Femur (tissue), 1 donor: ENCODE results near the gene VMP1.
"Not testable (repeated sequence)": the region's sequence is repeated elsewhere in the genome, so short reads cannot be mapped to it uniquely, and the experiment has no call there.

ENCODE experiments used
- DNase-seq: peaks from one replicate; pipeline ENCODE4 v3.0.0-alpha.2; 2017

The VMP1 gene

DNA sequence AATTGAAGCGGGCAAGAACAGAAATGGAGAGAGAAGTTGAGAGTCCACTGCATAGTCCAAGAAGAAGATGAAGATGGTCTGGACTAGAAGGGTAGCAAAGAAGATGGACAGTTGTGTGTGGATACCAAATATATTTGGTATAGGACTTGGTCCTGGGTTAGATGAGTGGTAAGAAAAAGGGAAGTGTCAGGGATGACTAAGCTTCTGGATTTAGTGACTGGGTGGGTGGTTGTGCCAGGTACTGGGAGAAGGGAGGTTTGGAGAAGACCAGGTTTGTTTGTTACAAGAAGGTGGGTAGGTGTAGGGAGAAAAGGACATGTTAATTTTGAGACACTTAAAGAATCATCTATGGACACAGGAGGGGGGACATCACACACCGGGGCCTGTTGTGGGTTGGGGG is 5.4 kb downstream of the VMP1 start:
- no peak for DNase-seq

GRCh38 chr17:59714255-59714654 is 6.8 kb downstream of the VMP1 start:
- DNase-seq = no peak

GRCh38 chr17:59716427-59716826 is 9.0 kb downstream of the VMP1 start:
- no peak for DNase-seq

DNA sequence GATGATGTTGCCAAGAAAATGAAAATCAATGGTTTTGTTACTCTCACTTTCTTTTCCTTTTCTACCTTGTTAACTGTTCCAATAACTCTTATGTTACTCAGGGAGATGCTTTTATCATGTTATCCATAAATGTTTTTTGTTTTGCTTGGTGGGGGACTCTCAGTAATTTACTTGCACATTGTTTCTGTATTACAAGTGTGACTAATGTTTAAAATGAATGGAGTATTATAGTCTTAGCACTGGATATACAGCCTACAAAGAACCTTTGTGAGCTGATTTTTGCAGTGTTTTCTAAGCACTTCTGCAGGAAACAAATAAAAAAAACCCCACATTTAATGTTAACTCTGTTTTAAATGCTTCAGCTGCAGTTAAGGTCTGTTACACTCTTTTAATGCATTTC is 12.1 kb downstream of the VMP1 start:
- DNase-seq = no peak

- DNase-seq = no peak
These were observed 15.2 kb downstream of the VMP1 start for GRCh38 chr17:59722623-59723022.

- no peak for DNase-seq
These were observed 15.6 kb downstream of the VMP1 start for GRCh38 chr17:59723041-59723440.

DNA sequence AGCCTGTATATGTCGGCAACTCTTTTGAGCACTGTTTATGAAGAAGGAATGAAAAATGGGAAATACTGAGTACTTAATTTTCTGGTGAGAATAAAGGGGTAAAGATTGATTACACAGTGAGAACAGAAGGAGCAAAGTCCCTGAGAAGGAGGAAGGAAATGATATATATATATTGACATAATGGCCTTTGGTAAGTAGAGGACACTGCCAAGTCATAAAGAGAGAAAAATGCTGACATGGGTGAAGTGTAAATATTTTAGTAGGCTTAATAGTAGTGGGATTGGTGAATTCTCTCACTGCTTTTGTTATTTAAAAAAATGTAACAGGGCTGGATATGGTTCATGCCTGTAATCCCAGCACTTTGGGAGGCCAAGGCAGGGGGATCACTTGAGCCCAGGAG is 16.2 kb downstream of the VMP1 start:
- no peak for DNase-seq

DNA sequence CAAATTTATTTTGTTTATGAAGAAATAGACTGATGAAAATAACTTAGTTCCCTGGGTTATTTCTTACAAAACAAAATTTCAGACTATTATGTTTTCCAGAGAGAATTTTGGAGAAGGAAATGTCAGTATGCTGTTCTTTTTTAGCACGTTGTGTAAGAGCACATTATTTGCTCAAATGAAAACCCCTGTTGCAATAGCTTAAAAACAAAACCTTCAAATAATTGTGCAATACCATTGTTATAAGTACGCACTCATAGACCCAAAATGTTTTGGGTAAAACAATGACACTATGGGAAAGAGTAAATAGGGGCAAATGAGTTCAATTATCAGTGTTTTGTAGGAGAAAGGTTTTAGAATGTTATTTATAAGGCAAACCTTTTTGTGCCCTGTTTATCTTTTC is 18.2 kb downstream of the VMP1 start:
- DNase-seq = no peak

DNA sequence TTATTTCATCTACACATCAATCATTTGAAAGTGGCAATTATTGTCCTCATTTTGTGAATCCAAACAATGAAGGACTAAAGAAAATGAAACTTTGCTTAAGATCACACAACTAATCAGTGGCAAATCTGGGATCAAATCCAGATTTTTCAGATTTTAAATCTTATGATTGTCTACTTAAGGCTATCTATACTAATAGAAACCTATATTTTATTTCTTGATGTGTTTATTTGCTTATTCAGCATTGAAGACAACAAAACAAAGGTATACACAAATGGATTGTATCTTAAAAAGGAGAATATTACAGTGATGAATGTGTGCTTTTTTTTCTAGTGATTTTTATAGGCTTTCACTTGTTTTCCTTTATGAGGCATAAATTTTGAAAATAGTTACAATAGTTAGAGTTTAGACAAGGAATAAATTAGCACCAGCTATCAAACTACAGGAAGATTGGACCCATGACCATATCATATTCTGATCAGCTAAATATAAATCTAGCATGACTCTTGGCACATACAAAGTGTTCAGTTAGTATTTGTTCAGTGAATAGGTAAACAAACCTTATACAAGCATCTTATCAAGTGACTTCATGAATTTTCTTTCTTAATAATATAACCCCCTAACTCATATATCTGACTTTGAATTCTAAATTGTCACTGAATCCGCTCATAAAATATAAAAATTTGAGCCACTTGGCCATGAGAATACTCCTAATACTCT is 20.5 kb downstream of the VMP1 start:
- no peak for DNase-seq

DNA sequence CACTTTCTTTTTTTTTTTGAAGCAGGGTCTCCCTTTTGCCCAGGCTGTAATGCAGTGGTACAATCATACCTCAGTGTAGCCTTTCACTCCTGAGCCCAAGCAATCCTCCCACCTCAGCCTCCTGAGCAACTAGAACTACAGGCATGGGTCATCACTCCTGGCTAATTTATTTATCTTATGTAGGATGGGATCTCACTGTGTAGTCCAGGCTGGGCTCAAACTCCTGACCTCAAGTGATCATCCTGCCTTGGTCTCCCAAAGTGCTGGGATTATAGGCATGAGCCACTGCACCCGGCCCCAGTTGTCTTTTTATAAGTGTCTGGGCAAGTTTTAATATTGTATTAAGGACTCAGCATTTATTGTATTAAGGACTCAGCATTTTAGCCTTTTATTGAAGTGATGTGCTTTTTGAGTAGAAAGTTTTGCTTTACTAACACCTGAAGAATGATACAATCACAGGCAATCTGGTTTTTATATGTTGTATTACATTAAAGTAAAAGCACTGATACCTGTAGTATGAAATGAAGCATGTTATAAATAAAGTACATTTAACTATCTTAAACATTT is 22.9 kb downstream of the VMP1 start:
- no peak for DNase-seq

- DNase-seq = no peak
These were observed 26.2 kb downstream of the VMP1 start for GRCh38 chr17:59733697-59734096.

DNA sequence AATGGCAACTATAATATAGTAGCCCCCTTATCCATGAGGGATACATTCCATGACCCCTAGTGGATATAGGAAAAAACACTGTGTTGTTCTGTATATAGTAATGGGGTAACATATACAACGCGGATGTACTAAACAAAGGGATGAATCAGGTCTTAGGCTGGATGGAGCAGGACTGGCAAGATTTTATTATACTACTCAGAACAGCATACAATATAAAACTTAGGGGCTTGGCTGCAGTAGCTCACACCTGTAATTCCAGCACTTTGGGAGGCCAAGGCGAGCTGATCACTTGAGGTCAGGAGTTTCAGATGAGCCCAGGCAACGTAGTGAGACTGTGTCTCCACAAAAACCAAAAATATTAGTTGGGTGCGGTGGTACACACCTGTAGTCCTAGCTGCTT is 26.8 kb downstream of the VMP1 start:
- DNase-seq = no peak

- DNase-seq = no peak
These were observed 29.9 kb downstream of the VMP1 start for GRCh38 chr17:59737324-59737723.

GRCh38 chr17:59743842-59744241 is 36.4 kb downstream of the VMP1 start:
- DNase-seq = no peak

GRCh38 chr17:59745040-59745439 is 37.6 kb downstream of the VMP1 start:
- DNase-seq = no peak

DNA sequence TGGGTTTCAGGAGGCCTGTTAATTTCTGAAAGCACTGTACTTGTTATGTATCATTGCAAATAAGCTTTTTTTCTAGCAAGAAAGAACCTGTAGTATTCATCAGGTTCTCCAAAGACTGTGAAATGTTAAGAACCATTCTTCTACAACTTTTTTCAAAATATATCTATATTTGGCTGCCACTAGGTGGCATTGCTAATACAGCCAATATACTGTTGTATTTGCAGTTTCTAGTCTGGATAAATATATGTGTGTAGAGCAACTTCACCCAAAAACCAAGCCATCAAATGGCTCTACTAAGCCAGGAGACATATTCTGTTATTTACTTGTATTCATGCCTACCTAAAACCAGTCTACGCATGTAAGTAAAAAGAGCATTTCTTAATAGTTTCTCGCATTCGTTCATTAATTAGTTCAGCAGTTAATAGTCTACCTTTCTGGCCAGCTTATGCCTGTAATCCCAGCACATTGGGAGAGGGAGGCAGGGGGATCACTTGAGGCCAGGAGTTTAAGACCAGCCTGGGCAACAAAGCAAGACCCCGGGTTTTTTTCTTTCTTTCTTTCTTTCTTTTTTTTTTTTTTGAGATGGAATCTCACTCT is 39.5 kb downstream of the VMP1 start:
- no peak for DNase-seq

DNA sequence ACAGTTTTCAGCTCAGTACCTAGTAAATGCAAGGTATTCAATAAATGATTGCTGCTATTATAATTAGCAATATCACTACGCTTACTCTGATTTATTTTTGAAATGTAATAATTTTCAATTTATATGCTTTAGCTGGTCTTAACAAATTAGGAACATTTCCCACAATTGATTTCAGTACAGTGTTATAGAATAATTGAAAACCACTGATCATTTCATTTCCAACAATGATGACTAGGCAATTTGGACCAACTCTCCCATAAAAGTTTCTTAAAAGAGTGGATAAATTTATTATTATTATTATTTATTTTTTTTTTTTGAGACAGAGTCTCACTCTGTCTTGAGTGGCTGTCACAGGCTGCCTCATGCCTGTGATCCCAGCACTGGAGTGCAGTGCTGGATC is 41.1 kb downstream of the VMP1 start:
- no peak for DNase-seq

GRCh38 chr17:59751955-59752413 is 44.5 kb downstream of the VMP1 start:
- DNase-seq = no peak

DNA sequence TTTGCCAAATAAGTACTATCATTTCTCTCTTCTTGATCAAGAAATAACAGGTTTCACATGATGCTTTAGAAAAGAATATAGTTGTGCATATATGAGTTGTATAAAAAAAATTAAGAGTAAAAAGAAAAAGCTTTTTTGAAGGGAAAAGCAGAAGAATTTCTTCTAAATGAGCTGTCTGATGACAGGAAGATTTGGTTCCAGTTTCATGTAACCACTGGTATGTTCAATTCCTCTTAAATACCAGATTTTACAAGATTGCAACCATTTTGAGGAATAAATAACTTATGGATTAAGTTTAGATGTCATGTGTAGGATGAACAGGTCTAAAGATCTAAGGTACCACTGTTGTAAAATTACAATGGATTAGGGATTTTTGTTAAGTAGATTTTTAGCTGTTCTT is 45.0 kb downstream of the VMP1 start:
- DNase-seq = no peak

DNA sequence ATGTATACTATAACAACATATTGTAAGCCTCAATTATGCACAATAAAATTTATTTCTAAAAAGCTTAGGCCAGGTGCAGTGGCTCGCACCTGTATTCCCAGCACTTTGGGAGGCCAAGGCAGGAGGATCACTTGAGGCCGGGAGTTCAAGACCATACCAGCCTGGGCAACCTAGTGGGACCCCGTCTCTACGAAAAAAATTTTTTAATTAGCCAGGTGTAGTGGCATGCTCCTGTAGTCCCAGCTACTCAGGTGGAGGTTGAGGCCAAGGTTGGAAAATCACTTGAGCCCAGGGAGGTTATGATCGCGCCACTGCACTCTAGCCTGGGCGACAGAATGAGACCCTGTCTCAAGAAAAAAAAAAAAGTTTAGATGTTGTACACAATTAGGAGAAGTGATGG is 45.5 kb downstream of the VMP1 start:
- DNase-seq = no peak

GRCh38 chr17:59753522-59754467 is 46.3 kb downstream of the VMP1 start:
- DNase-seq = no peak

DNA sequence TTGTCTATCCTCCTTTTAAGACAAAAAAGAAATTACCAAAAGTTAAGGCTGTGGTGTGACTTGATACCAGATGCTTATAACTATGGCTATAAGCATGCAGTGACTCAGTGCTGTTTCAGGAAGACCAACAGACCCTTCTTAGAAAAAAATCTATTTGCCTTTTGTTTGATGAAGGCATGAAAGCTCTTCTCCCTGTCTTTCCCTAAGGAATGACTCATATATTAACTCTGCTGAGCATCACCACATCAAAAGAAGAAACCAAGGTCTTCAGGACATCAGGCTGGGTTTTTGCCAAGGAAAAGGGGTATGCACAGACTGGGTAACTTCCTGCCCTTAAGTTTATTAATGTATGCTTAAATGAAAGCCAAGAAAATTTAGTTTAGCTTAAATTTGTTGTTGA is 47.1 kb downstream of the VMP1 start:
- no peak for DNase-seq

GRCh38 chr17:59755069-59755468 is 47.6 kb downstream of the VMP1 start:
- not testable (repeated sequence) for DNase-seq
